BJ (cell line): ENCODE measurements around the gene ATXN7L2. TPM values are rescaled to one million over a fixed set of nuclear protein-coding genes. Genes with fewer than 3 reads are reported as not detected.

Experiments
- CTCF ChIA-PET: fragments of 350-600 bp; formaldehyde crosslinking; extraction: SDS; loops from one replicate; lab custom pipeline; 2021; ENCODE audit warnings: antibody characterized with exemption, inconsistent platforms; lab: Yijun Ruan, JAX
- POLR2A ChIA-PET: fragments of 300-600 bp; sonication (Branson Sonifier 250); formaldehyde crosslinking; extraction: SDS; loops from one replicate; lab custom pipeline; 2021; ENCODE audit warnings: antibody characterized with exemption; lab: Charles Lee
- DNase-seq: peaks from one replicate; pipeline ENCODE4 v3.0.0-alpha.2; 2011; ENCODE audit warnings: low read depth
- H3K27me3 ChIP-seq: 2 replicates; pipeline ENCODE4 v1.6.0; 2011; ENCODE audit warnings: low read length; ENCODE audit not compliant: control insufficient read depth, insufficient read depth
- H3K36me3 ChIP-seq: 2 replicates; pipeline ENCODE4 v1.5.1; 2011; ENCODE audit warnings: low read length; ENCODE audit not compliant: control insufficient read depth, insufficient read depth
- H3K4me3 ChIP-seq: 2 replicates; pipeline ENCODE4 v1.5.1; 2011; ENCODE audit warnings: low read depth, mild to moderate bottlenecking, control low read depth, low read length
- CTCF ChIP-seq: IDR thresholded peaks from 2 replicates; pipeline ENCODE4 v1.5.1; 2011; ENCODE audit warnings: low read depth, mild to moderate bottlenecking, control low read depth, inconsistent platforms, low read length, moderate library complexity; ENCODE audit not compliant: insufficient read depth
- polyA plus RNA-seq: library from polyadenylated mRNA; depleted of rRNA; stranded (reverse); fragments of >200 nt; gene quantifications from 2 replicates; pipeline ENCODE4 v1.2.3, GENCODE V29; 2011

Gene ATXN7L2
- polyA plus RNA-seq, 1 experiment: 8.7 TPM

GRCh38 chr1:109466125-109466451 is 17.6 kb upstream of the ATXN7L2 start:
- POLR2A ChIA-PET: no interaction called here
- H3K27me3 ChIP-seq: no peaks in the 10 kb centered on the region

GRCh38 chr1:109466452-109467300 is 17.0 kb upstream of the ATXN7L2 start, which contains the start of gene SYPL2:
TSS of gene SYPL2 (plus strand) at chr1:109466546. CDS start at chr1:109466844, 298 bp downstream.
- POLR2A ChIA-PET: no interaction called here
- no peaks in the 10 kb centered on the region for H3K36me3 ChIP-seq
- no peak for TF ChIP-seq CTCF
- no peak for DNase-seq
- CTCF ChIA-PET: interaction anchor here (0.5 to 1.2 kb wide), 3 partner anchors 17 to 62 kb away, joined by 3 to 5 read pairs (median 4); no protein-coding TSS in a partner anchor
- no peaks in the 10 kb centered on the region for H3K27me3 ChIP-seq
- peak within 1 kb of the TSS; percentile 83 for H3K4me3 ChIP-seq

More at GRCh38 chr1:109466125-109466451, 17.6 kb upstream of the ATXN7L2 start:
- Histone ChIP-seq H3K36me3 (no peaks in the 10 kb centered on the region), H3K4me3 (peak overlapping the region; percentile 83)
- no peak for DNase-seq
- TF ChIP-seq CTCF: no peak
- CTCF ChIA-PET: interaction anchor here (0.5 to 1.2 kb wide), 3 partner anchors 16 to 63 kb away, joined by 3 to 5 read pairs (median 4); no protein-coding TSS in a partner anchor

GRCh38 chr1:109467301-109467777 is 16.4 kb upstream of the ATXN7L2 start:
- ChIA-PET POLR2A (no interaction called here), CTCF (interaction anchor here (1.1 kb wide), 1 partner anchor 27 kb away, joined by 3 read pairs; the partner anchor contains the start of gene CYB561D1)
- H3K36me3 ChIP-seq: no peaks in the 10 kb centered on the region
- no peak for TF ChIP-seq CTCF
- H3K27me3 ChIP-seq: no peaks in the 10 kb centered on the region
- DNase-seq: no peak
- peak overlapping the region; percentile 83 for H3K4me3 ChIP-seq

- Histone ChIP-seq H3K4me3 (peak overlapping the region; percentile 83), H3K27me3 (no peaks in the 10 kb centered on the region), H3K36me3 (no peaks in the 10 kb centered on the region)
- ChIA-PET POLR2A (interaction anchor here (0.6 kb wide), 1 partner anchor 56 kb away, joined by 3 read pairs; no protein-coding TSS in a partner anchor), CTCF (interaction anchor here (1.1 to 1.5 kb wide), 2 partner anchors 18 to 26 kb away, joined by 3 to 7 read pairs; partner anchors contain the start of gene CYB561D1)
- no peak for TF ChIP-seq CTCF
- no peak for DNase-seq
These were observed 15.6 kb upstream of the ATXN7L2 start for GRCh38 chr1:109468061-109468460.

GRCh38 chr1:109468903-109469302 is 14.8 kb upstream of the ATXN7L2 start:
- Histone ChIP-seq H3K27me3 (no peaks in the 10 kb centered on the region), H3K4me3 (no peak overlapping the region), H3K36me3 (peaks cover 2% of the 10 kb centered on the region)
- no peak for TF ChIP-seq CTCF
- DNase-seq: no peak
- ChIA-PET CTCF (interaction anchor here (0.7 to 1.8 kb wide), 6 partner anchors 17 to 382 kb away, joined by 3 to 7 read pairs (median 4); partner anchors contain the start of gene SORT1), POLR2A (interaction anchor here (0.6 to 0.7 kb wide), 2 partner anchors 43 to 57 kb away, joined by 3 to 5 read pairs; partner anchors contain the start of gene PSMA5)
